ENCODE measurements around the gene DAZAP1.

The DAZAP1 gene

DNA sequence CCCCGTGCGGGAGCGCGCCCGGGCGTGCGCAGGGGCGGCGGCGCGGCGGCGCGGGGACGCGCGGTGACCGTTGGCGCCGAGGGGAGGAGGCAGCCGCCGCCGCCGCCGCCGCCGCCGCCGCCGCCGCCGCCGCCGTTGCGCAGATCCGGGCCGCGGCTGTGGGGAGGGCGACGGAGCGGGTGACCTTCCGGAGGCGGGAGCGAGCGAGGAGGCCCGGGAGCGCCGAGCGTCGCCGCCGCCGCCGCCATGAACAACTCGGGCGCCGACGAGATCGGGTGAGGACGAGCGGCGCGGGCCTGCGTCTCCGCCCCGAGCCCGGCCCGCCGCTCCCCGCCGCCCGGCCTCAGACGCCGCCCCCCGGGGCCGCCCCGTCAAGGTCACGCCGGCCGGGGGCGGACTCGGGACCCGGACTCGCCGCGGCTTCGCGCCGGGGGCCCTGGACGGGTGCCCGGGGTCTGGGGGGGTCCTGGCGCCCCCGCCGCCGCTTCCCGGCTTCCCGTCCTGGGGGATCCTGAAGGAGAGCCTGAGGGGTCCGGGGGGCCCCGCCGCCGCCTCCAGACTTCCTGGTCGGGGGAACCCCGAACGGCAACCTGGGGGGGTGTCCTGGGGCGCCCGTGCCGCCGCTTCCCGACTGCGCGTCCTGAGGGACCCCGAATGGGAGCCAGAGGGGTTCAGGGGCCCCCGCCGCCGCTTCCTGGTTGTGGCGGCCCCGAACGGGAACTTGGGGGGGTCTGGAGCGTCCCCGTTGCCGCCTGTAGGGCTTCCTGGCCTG is at the start of gene DAZAP1:
TSS of gene DAZAP1 (plus strand) at position 59 of the 772 bp plus-strand sequence. CDS start at position 247, 188 bp downstream.
- Histone ChIP-seq H3K36me3 (ENCODE audit: control insufficient read depth in 1 of 2, insufficient read depth in 2 of 2, low read length in 2 of 2) (no peaks in the 10 kb centered on the region), H3K4me3 (ENCODE audit: low read depth in 1 of 2, low read length in 2 of 2) (peak within 1 kb of the TSS; percentile 78 to 79), H3K27ac (ENCODE audit: low read length) (peak within 1 kb of the TSS; percentile 86), H3K27me3 (ENCODE audit: low read depth, low read length) (no peaks in the 10 kb centered on the region), H3K4me1 (ENCODE audit: control insufficient read depth in 1 of 2, insufficient read depth in 2 of 2, low read length in 2 of 2) (peaks cover 10 to 41% of the 10 kb centered on the region in 2 donors), H3K9me3 (ENCODE audit: control insufficient read depth in 1 of 2, low read length in 2 of 2) (no peaks in the 10 kb centered on the region)

- H3K27me3 ChIP-seq (ENCODE audit: low read depth, low read length): no peaks in the 10 kb centered on the region
- peaks cover 18 to 51% of the 10 kb centered on the region in 2 donors for H3K36me3 ChIP-seq (ENCODE audit: control insufficient read depth in 1 of 2, insufficient read depth in 2 of 2, low read length in 2 of 2)
- no peak overlapping the region for H3K27ac ChIP-seq (ENCODE audit: low read length)
- peak overlapping the region in 1 of 2 donors; percentile 37 for H3K4me3 ChIP-seq (ENCODE audit: low read depth in 1 of 2, low read length in 2 of 2)
- H3K9me3 ChIP-seq (ENCODE audit: control insufficient read depth in 1 of 2, low read length in 2 of 2): no peaks in the 10 kb centered on the region
- peaks cover 7 to 47% of the 10 kb centered on the region in 2 donors for H3K4me1 ChIP-seq (ENCODE audit: control insufficient read depth in 1 of 2, insufficient read depth in 2 of 2, low read length in 2 of 2)
Observed at GRCh38 chr19:1360126-1360817, 47.1 kb upstream of the DAZAP1 start.

DNA sequence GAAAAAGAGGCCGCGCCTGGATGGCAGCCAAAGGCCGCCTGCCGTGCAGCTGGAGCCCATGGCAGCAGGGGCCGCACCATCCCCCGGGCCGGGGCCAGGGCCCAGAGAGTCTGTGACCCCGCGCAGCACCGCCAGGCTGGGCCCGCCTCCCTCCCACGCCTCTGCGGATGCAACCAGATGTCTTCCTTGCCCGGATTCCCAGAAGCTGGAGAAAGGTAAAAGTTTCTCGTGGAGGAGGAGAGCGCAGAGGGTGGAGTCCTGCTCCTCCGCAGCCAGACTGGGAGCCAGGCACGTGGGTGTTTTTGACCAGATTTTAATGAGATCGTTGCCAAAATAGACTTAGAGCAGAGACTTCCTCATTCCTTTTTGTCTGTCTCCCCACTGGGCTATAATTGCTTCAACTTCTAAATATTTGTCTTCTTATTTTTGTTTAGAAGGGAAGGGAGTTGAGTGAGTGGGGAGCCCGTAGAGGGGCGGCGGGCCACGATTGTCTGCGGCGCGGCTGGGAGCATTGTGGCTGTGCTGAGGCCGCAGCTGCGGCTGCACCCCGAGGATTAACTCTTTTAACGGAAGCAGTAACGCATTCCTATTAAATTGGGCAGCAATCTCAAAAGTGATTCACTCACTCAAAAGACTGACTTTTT is 46.4 kb upstream of the DAZAP1 start:
- no peak overlapping the region for H3K27ac ChIP-seq (ENCODE audit: low read length)
- H3K36me3 ChIP-seq (ENCODE audit: control insufficient read depth in 1 of 2, insufficient read depth in 2 of 2, low read length in 2 of 2): peaks cover 18 to 53% of the 10 kb centered on the region in 2 donors
- H3K27me3 ChIP-seq (ENCODE audit: low read depth, low read length): no peaks in the 10 kb centered on the region
- peaks cover 4 to 40% of the 10 kb centered on the region in 2 donors for H3K4me1 ChIP-seq (ENCODE audit: control insufficient read depth in 1 of 2, insufficient read depth in 2 of 2, low read length in 2 of 2)
- peak overlapping the region; percentile 11 to 37 for H3K4me3 ChIP-seq (ENCODE audit: low read depth in 1 of 2, low read length in 2 of 2)
- no peaks in the 10 kb centered on the region for H3K9me3 ChIP-seq (ENCODE audit: control insufficient read depth in 1 of 2, low read length in 2 of 2)

- Histone ChIP-seq H3K27me3 (ENCODE audit: low read depth, low read length) (no peaks in the 10 kb centered on the region), H3K9me3 (ENCODE audit: control insufficient read depth in 1 of 2, low read length in 2 of 2) (no peaks in the 10 kb centered on the region), H3K4me3 (ENCODE audit: low read depth in 1 of 2, low read length in 2 of 2) (peak overlapping the region in 1 of 2 donors; percentile 37), H3K36me3 (ENCODE audit: control insufficient read depth in 1 of 2, insufficient read depth in 2 of 2, low read length in 2 of 2) (peaks cover 19 to 59% of the 10 kb centered on the region in 2 donors), H3K27ac (ENCODE audit: low read length) (no peak overlapping the region), H3K4me1 (ENCODE audit: control insufficient read depth in 1 of 2, insufficient read depth in 2 of 2, low read length in 2 of 2) (peaks cover 0 to 32% of the 10 kb centered on the region in 2 donors)
Observed at GRCh38 chr19:1361601-1362386, 45.6 kb upstream of the DAZAP1 start.

DNA sequence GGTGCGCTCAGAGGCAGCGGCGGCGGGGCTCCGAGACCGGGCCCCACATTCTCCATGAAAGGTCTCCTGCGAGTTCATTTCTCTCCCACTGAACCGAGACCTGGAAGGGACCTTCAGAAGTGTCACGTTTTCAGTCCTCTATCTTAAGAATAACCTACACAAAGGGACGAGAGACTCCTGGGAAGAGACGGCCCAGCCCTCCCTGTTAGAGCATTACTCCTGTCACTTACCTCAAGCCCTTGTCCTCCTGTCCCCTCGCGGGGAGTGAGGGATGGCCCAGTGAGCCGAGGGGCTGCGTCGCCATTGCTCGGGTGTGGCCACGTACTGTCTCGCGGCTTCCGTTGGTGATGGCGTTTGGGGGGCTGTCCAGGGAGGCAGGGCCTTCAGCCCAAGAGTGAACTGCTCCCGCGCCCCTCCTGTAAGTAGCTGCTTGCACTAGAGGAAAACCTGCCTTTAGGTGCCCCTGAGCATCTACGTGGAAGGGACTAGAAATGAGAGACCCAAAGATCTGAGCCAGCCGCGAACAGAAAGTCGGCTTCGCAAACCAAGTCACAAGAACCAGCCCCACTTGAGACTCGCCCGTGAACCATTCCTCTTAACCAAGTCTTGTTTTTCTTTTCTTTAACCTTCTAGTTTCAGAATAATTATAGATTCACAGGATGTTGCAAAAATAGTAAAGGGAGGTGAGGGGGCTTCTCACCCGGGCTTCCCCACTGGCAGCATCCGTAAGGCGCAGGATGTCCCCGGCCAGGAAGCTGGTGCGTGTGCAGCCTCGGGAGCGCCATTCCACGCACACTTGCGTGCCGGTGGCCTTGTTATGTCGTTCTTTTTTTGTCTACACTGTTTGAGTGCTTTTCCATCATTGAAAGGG is 44.8 kb upstream of the DAZAP1 start:
- Histone ChIP-seq H3K4me1 (ENCODE audit: control insufficient read depth in 1 of 2, insufficient read depth in 2 of 2, low read length in 2 of 2) (peaks cover 0 to 26% of the 10 kb centered on the region in 2 donors), H3K9me3 (ENCODE audit: control insufficient read depth in 1 of 2, low read length in 2 of 2) (no peaks in the 10 kb centered on the region), H3K27ac (ENCODE audit: low read length) (no peak overlapping the region)

GRCh38 chr19:1363599-1363998 is 43.8 kb upstream of the DAZAP1 start:
- Histone ChIP-seq H3K9me3 (ENCODE audit: control insufficient read depth in 1 of 2, low read length in 2 of 2) (no peaks in the 10 kb centered on the region), H3K4me3 (ENCODE audit: low read depth in 1 of 2, low read length in 2 of 2) (no peak overlapping the region), H3K36me3 (ENCODE audit: control insufficient read depth in 1 of 2, insufficient read depth in 2 of 2, low read length in 2 of 2) (peaks cover 11 to 69% of the 10 kb centered on the region in 2 donors), H3K4me1 (ENCODE audit: control insufficient read depth in 1 of 2, insufficient read depth in 2 of 2, low read length in 2 of 2) (peaks cover 0 to 26% of the 10 kb centered on the region in 2 donors), H3K27me3 (ENCODE audit: low read depth, low read length) (no peaks in the 10 kb centered on the region), H3K27ac (ENCODE audit: low read length) (no peak overlapping the region)

More for the DNA sequence above, 44.8 kb upstream of the DAZAP1 start:
- no peak overlapping the region for H3K4me3 ChIP-seq (ENCODE audit: low read depth in 1 of 2, low read length in 2 of 2)
- H3K27me3 ChIP-seq (ENCODE audit: low read depth, low read length): no peaks in the 10 kb centered on the region
- peaks cover 21 to 68% of the 10 kb centered on the region in 2 donors for H3K36me3 ChIP-seq (ENCODE audit: control insufficient read depth in 1 of 2, insufficient read depth in 2 of 2, low read length in 2 of 2)

DNA sequence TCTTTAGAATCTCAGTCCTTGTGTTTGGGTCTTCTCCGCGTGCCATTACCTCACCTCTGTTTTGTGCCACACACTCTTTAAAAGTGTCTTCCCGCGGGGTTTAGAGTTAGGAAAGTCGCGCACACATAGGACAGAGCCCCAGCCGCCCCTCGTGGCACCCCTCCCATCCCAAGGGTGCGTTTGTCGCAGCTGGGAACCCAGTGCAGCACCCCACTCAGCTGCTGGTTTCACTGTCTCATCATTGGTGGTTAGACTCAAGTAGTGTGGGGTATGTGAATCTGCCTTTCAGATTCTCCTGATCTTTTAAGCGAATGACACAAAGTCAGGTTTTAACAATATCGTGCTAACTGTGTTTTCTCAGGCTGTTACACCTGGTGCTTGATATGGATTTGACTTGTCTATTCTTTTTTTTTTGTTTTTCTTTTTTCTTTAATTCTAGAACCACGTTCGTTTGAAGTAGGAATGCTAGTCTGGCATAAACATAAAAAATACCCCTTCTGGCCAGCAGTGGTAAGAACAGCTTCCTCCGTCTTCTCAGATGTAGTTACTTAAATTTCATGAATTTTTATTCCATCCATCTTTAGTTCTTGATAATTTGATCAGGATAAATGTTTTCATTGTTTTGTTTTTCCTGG is 43.2 kb upstream of the DAZAP1 start:
- no peak overlapping the region for H3K27ac ChIP-seq (ENCODE audit: low read length)
- H3K36me3 ChIP-seq (ENCODE audit: control insufficient read depth in 1 of 2, insufficient read depth in 2 of 2, low read length in 2 of 2): peaks cover 8 to 66% of the 10 kb centered on the region in 2 donors
- H3K4me1 ChIP-seq (ENCODE audit: control insufficient read depth in 1 of 2, insufficient read depth in 2 of 2, low read length in 2 of 2): peaks cover 0 to 26% of the 10 kb centered on the region in 2 donors
- no peak overlapping the region for H3K4me3 ChIP-seq (ENCODE audit: low read depth in 1 of 2, low read length in 2 of 2)
- no peaks in the 10 kb centered on the region for H3K9me3 ChIP-seq (ENCODE audit: control insufficient read depth in 1 of 2, low read length in 2 of 2)
- H3K27me3 ChIP-seq (ENCODE audit: low read depth, low read length): no peaks in the 10 kb centered on the region

DNA sequence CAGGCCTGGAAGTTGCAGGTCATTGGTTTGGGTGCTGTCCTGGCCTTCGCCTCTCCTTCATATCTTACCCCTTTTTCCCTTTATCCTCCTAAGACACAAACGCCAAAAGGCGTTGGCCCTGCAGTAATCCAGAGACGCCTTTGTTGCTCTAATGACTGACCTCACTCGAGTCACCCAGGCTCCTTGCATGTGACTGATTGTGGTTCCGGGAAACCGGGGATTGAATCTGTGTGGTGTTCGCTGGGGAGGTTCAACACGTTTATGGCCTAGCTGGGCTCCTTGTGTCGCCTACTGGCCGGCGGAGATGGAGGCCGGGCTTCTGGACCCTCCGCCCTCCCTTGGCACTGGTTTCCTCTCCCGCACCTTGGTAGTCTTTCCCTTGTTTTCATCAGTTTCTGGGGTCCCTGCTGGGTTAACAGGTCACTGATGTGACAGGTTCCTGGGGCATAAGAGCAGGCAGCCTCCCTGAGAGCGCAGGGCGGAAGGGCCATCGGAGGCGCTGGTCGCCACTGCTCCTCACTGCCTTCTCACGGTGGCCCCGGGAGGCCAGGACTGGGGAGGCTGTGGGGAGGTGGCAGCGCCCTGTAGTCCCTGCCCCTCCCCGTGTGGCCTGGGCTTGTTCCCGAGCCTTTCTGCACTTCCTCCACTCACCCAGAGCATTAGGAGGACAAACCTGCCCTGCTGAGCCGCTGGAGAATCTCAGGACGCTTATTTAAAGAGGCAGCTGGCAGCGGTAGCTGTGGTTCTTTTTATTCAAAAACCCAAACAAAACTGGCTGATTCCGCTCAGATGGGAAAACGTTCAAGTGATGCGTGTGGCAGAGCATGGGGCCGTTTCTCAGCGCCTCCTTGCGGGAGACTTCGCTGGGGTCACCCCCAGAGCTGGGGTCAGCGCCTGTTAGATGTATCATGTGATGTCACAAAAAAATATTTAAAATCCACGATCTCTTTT is 41.8 kb upstream of the DAZAP1 start:
- peaks cover 0 to 22% of the 10 kb centered on the region in 2 donors for H3K4me1 ChIP-seq (ENCODE audit: control insufficient read depth in 1 of 2, insufficient read depth in 2 of 2, low read length in 2 of 2)
- H3K36me3 ChIP-seq (ENCODE audit: control insufficient read depth in 1 of 2, insufficient read depth in 2 of 2, low read length in 2 of 2): peaks cover 8 to 69% of the 10 kb centered on the region in 2 donors
- H3K27me3 ChIP-seq (ENCODE audit: low read depth, low read length): no peaks in the 10 kb centered on the region
- H3K4me3 ChIP-seq (ENCODE audit: low read depth in 1 of 2, low read length in 2 of 2): no peak overlapping the region
- H3K27ac ChIP-seq (ENCODE audit: low read length): no peak overlapping the region
- H3K9me3 ChIP-seq (ENCODE audit: control insufficient read depth in 1 of 2, low read length in 2 of 2): no peaks in the 10 kb centered on the region

- Histone ChIP-seq H3K27me3 (ENCODE audit: low read depth, low read length) (no peaks in the 10 kb centered on the region), H3K9me3 (ENCODE audit: control insufficient read depth in 1 of 2, low read length in 2 of 2) (no peaks in the 10 kb centered on the region), H3K27ac (ENCODE audit: low read length) (no peak overlapping the region), H3K4me3 (ENCODE audit: low read depth in 1 of 2, low read length in 2 of 2) (no peak overlapping the region), H3K36me3 (ENCODE audit: control insufficient read depth in 1 of 2, insufficient read depth in 2 of 2, low read length in 2 of 2) (peaks cover 16 to 76% of the 10 kb centered on the region in 2 donors), H3K4me1 (ENCODE audit: control insufficient read depth in 1 of 2, insufficient read depth in 2 of 2, low read length in 2 of 2) (peaks cover 0 to 14% of the 10 kb centered on the region in 2 donors)
Observed at GRCh38 chr19:1366296-1366695, 41.1 kb upstream of the DAZAP1 start.
